HEK293 (cell line): ENCODE measurements around the gene C12orf42.

ENCODE experiments used
- CTCF ChIA-PET: fragments of 350-600 bp; formaldehyde crosslinking; extraction: SDS; loops from one replicate; lab custom pipeline; 2021; ENCODE audit warnings: antibody characterized with exemption; lab: Yijun Ruan, JAX
- POLR2A ChIA-PET: fragments of 300-600 bp; formaldehyde crosslinking; extraction: SDS; loops from one replicate; lab custom pipeline; 2020; ENCODE audit warnings: antibody characterized with exemption, inconsistent platforms; lab: Yijun Ruan, JAX
- H3K27ac ChIP-seq: fragments of 200-500 bp; sonication (Bioruptor generic); 2 replicates; pipeline ENCODE4 v1.5.1; 2014; ENCODE audit warnings: low read depth, low read length, control low read depth, inconsistent platforms; ENCODE audit errors: extremely low read depth
- H3K36me3 ChIP-seq, 2 experiments: fragments of 200-500 bp in 1 of 2; sonication (Bioruptor generic) in 1 of 2; 1 replicate in 1 of 2; 2 replicates in 1 of 2; pipeline ENCODE4 v1.5.1; 2014 to 2017; ENCODE audit warnings: inconsistent platforms in 2 of 2, low read length in 2 of 2; ENCODE audit not compliant: control insufficient read depth in 2 of 2, insufficient read depth in 1 of 2
- H3K4me1 ChIP-seq: fragments of 200-500 bp; sonication (Bioruptor generic); 2 replicates; pipeline ENCODE4 v1.5.1; 2014; ENCODE audit warnings: mild to moderate bottlenecking, low read length, inconsistent platforms; ENCODE audit not compliant: control insufficient read depth, insufficient read depth
- H3K4me3 ChIP-seq: 2 replicates; pipeline ENCODE4 v1.5.1; 2011; ENCODE audit warnings: low read depth, mild to moderate bottlenecking, control low read depth, low read length, moderate library complexity
- H3K9me3 ChIP-seq: fragments of 200-500 bp; sonication (Bioruptor generic); 2 replicates; pipeline ENCODE4 v1.5.1; 2014; ENCODE audit warnings: low read depth, low read length, inconsistent platforms; ENCODE audit not compliant: control insufficient read depth, insufficient read depth
- MYNN ChIP-seq: fragments of 450-650 bp; formaldehyde crosslinking; IDR thresholded peaks from 2 replicates; pipeline ENCODE4 v1.5.1; 2016; ENCODE audit warnings: missing biosample characterization, missing genetic modification characterization, borderline replicate concordance
- MZF1 ChIP-seq: fragments of 450-650 bp; formaldehyde crosslinking; IDR thresholded peaks from 2 replicates; pipeline ENCODE4 v1.5.1; 2017; ENCODE audit warnings: missing biosample characterization, missing genetic modification characterization, borderline replicate concordance
- PBX3 ChIP-seq: sonication (generic); formaldehyde crosslinking; IDR thresholded peaks from 2 replicates; pipeline ENCODE4 v1.8.1; 2022; ENCODE audit warnings: mild to moderate bottlenecking, moderate library complexity, missing genetic modification reagents
- ZNF148 ChIP-seq: fragments of 450-650 bp; formaldehyde crosslinking; IDR thresholded peaks from 2 replicates; pipeline ENCODE4 v1.5.0; 2017; ENCODE audit warnings: missing biosample characterization, missing genetic modification characterization, borderline replicate concordance
- ZNF221 ChIP-seq: fragments of 450-650 bp; formaldehyde crosslinking; IDR thresholded peaks from 2 replicates; pipeline ENCODE4 v1.5.1; 2017; ENCODE audit warnings: missing biosample characterization, missing genetic modification characterization, borderline replicate concordance
- ZNF398 ChIP-seq: fragments of 450-650 bp; formaldehyde crosslinking; IDR thresholded peaks from 2 replicates; pipeline ENCODE4 v1.5.1; 2017; ENCODE audit warnings: missing biosample characterization, missing genetic modification characterization
- ZNF561 ChIP-seq: fragments of 450-650 bp; IDR thresholded peaks from 2 replicates; pipeline ENCODE4 v1.5.1; 2018; ENCODE audit warnings: missing biosample characterization, missing genetic modification characterization, borderline replicate concordance
- ZNF629 ChIP-seq: fragments of 450-650 bp; formaldehyde crosslinking; IDR thresholded peaks from 2 replicates; pipeline ENCODE4 v1.5.1; 2017; ENCODE audit warnings: missing biosample characterization, missing genetic modification characterization
- ZNF692 ChIP-seq: fragments of 450-650 bp; formaldehyde crosslinking; IDR thresholded peaks from 2 replicates; pipeline ENCODE4 v1.5.1; 2016; ENCODE audit warnings: missing biosample characterization, missing genetic modification characterization
- ZSCAN30 ChIP-seq: fragments of 450-650 bp; IDR thresholded peaks from 2 replicates; pipeline ENCODE4 v1.5.1; 2018; ENCODE audit warnings: missing biosample characterization, mild to moderate bottlenecking, missing genetic modification characterization, moderate library complexity
- TF ChIP-seq, protein P1 (sequence below): fragments of 450-650 bp; formaldehyde crosslinking; IDR thresholded peaks from 2 replicates; pipeline ENCODE4 v1.5.1; 2016; ENCODE audit warnings: missing biosample characterization, missing genetic modification characterization, borderline replicate concordance
- TF ChIP-seq, protein P2 (sequence below): fragments of 450-650 bp; formaldehyde crosslinking; IDR thresholded peaks from 2 replicates; pipeline ENCODE4 v1.5.1; 2016; ENCODE audit warnings: missing biosample characterization, missing genetic modification characterization
- TF ChIP-seq, protein P3 (sequence below): fragments of 450-650 bp; formaldehyde crosslinking; IDR thresholded peaks from 2 replicates; pipeline ENCODE4 v1.5.1; 2017; ENCODE audit warnings: missing biosample characterization, missing genetic modification characterization

C12orf42 gene

GRCh38 chr12:103456006-103456405, 39.8 kb downstream of the C12orf42 start (continued):
- TF ChIP-seq, protein P1, sequence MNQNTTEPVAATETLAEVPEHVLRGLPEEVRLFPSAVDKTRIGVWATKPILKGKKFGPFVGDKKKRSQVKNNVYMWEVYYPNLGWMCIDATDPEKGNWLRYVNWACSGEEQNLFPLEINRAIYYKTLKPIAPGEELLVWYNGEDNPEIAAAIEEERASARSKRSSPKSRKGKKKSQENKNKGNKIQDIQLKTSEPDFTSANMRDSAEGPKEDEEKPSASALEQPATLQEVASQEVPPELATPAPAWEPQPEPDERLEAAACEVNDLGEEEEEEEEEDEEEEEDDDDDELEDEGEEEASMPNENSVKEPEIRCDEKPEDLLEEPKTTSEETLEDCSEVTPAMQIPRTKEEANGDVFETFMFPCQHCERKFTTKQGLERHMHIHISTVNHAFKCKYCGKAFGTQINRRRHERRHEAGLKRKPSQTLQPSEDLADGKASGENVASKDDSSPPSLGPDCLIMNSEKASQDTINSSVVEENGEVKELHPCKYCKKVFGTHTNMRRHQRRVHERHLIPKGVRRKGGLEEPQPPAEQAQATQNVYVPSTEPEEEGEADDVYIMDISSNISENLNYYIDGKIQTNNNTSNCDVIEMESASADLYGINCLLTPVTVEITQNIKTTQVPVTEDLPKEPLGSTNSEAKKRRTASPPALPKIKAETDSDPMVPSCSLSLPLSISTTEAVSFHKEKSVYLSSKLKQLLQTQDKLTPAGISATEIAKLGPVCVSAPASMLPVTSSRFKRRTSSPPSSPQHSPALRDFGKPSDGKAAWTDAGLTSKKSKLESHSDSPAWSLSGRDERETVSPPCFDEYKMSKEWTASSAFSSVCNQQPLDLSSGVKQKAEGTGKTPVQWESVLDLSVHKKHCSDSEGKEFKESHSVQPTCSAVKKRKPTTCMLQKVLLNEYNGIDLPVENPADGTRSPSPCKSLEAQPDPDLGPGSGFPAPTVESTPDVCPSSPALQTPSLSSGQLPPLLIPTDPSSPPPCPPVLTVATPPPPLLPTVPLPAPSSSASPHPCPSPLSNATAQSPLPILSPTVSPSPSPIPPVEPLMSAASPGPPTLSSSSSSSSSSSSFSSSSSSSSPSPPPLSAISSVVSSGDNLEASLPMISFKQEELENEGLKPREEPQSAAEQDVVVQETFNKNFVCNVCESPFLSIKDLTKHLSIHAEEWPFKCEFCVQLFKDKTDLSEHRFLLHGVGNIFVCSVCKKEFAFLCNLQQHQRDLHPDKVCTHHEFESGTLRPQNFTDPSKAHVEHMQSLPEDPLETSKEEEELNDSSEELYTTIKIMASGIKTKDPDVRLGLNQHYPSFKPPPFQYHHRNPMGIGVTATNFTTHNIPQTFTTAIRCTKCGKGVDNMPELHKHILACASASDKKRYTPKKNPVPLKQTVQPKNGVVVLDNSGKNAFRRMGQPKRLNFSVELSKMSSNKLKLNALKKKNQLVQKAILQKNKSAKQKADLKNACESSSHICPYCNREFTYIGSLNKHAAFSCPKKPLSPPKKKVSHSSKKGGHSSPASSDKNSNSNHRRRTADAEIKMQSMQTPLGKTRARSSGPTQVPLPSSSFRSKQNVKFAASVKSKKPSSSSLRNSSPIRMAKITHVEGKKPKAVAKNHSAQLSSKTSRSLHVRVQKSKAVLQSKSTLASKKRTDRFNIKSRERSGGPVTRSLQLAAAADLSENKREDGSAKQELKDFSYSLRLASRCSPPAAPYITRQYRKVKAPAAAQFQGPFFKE = no peak
- TF ChIP-seq, protein P2, sequence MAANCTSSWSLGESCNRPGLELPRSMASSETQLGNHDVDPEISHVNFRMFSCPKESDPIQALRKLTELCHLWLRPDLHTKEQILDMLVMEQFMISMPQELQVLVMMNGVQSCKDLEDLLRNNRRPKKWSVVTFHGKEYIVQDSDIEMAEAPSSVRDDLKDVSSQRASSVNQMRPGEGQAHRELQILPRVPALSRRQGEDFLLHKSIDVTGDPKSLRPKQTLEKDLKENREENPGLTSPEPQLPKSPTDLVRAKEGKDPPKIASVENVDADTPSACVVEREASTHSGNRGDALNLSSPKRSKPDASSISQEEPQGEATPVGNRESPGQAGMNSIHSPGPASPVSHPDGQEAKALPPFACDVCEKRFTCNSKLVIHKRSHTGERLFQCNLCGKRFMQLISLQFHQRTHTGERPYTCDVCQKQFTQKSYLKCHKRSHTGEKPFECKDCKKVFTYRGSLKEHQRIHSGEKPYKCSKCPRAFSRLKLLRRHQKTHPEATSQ (tag by site-specific recombination) = no peak
- TF ChIP-seq ZSCAN30 = no peak
- no peak for TF ChIP-seq MYNN (tag by site-specific recombination)
- TF ChIP-seq ZNF561 (tag by site-specific recombination) = no peak
- TF ChIP-seq MZF1 (tag by site-specific recombination) = no peak

- Histone ChIP-seq H3K36me3 (no peaks in the 10 kb centered on the region), H3K27ac (no peak overlapping the region), H3K9me3 (no peaks in the 10 kb centered on the region), H3K4me3 (no peak overlapping the region), H3K4me1 (no peaks in the 10 kb centered on the region)
- ChIA-PET CTCF (no interaction called here), POLR2A (no interaction called here)
- TF ChIP-seq ZNF629 (tag by site-specific recombination) = no peak
Observed at GRCh38 chr12:103455020-103455763, 40.6 kb downstream of the C12orf42 start.

DNA sequence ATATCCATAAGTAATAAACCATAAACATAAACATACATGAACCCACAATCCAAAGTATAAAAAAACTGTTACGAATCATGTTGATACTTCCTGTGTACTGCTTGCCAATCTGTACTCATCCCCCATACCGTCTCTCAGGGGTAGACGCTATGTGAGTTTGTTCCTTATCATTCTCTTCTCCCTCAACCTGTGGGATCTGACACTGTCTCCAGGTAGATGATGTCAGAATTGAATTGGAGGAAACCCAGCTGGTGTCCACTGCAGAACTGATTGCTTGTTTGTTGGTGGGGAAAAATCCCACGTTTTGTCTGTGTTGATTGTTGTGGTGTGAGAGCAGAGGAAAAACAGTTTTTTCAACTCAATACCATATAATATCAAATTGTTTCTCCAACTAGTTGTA, 50.8 kb downstream of the C12orf42 start:
- CTCF ChIA-PET = no interaction called here
- no peaks in the 10 kb centered on the region for H3K4me1 ChIP-seq
- no peak overlapping the region for H3K4me3 ChIP-seq
- no peaks in the 10 kb centered on the region for H3K36me3 ChIP-seq
- no peaks in the 10 kb centered on the region for H3K9me3 ChIP-seq
- H3K27ac ChIP-seq = no peak overlapping the region
- POLR2A ChIA-PET = no interaction called here
- TF ChIP-seq, protein P3, sequence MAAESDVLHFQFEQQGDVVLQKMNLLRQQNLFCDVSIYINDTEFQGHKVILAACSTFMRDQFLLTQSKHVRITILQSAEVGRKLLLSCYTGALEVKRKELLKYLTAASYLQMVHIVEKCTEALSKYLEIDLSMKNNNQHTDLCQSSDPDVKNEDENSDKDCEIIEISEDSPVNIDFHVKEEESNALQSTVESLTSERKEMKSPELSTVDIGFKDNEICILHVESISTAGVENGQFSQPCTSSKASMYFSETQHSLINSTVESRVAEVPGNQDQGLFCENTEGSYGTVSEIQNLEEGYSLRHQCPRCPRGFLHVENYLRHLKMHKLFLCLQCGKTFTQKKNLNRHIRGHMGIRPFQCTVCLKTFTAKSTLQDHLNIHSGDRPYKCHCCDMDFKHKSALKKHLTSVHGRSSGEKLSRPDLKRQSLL (tag by site-specific recombination) = no peak
- TF ChIP-seq ZNF221 (tag by site-specific recombination) (no peak), ZNF692 (no peak), PBX3 (CRISPR knock-in tag) (no peak), ZNF398 (tag by site-specific recombination) (no peak), ZNF148 (tag by site-specific recombination) (no peak)
